SH-SY5Y (cell line): ENCODE results near the gene HFM1.

Experiments used
- GATA2 ChIP-seq: IDR thresholded peaks from 2 replicates; pipeline ENCODE4 v1.6.1; 2011; ENCODE audit warnings: mild to moderate bottlenecking, low read depth, low read length
- GATA3 ChIP-seq: IDR thresholded peaks from 2 replicates; pipeline ENCODE4 v1.6.1; 2011; ENCODE audit warnings: low read depth, mild to moderate bottlenecking, low read length, moderate library complexity

- TF ChIP-seq GATA2: no peak
- no peak for TF ChIP-seq GATA3
These were observed 4.4 kb downstream of the HFM1 start for GRCh38 chr1:91400133-91400725.
